Thoracic aorta endothelial cell (primary cell): ENCODE results near the gene PPM1F. TPM values are rescaled to one million over a fixed set of nuclear protein-coding genes. Genes with fewer than 3 reads are reported as not detected.

Experiments
- total RNA-seq: library from RNA; depleted of rRNA; stranded (reverse); fragments of >200 nt; gene quantifications from 2 replicates; pipeline ENCODE4 v1.2.3, GENCODE V29; 2012

PPM1F gene, protein sequence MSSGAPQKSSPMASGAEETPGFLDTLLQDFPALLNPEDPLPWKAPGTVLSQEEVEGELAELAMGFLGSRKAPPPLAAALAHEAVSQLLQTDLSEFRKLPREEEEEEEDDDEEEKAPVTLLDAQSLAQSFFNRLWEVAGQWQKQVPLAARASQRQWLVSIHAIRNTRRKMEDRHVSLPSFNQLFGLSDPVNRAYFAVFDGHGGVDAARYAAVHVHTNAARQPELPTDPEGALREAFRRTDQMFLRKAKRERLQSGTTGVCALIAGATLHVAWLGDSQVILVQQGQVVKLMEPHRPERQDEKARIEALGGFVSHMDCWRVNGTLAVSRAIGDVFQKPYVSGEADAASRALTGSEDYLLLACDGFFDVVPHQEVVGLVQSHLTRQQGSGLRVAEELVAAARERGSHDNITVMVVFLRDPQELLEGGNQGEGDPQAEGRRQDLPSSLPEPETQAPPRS
- 142 and 172 TPM in 2 replicates for total RNA-seq

DNA sequence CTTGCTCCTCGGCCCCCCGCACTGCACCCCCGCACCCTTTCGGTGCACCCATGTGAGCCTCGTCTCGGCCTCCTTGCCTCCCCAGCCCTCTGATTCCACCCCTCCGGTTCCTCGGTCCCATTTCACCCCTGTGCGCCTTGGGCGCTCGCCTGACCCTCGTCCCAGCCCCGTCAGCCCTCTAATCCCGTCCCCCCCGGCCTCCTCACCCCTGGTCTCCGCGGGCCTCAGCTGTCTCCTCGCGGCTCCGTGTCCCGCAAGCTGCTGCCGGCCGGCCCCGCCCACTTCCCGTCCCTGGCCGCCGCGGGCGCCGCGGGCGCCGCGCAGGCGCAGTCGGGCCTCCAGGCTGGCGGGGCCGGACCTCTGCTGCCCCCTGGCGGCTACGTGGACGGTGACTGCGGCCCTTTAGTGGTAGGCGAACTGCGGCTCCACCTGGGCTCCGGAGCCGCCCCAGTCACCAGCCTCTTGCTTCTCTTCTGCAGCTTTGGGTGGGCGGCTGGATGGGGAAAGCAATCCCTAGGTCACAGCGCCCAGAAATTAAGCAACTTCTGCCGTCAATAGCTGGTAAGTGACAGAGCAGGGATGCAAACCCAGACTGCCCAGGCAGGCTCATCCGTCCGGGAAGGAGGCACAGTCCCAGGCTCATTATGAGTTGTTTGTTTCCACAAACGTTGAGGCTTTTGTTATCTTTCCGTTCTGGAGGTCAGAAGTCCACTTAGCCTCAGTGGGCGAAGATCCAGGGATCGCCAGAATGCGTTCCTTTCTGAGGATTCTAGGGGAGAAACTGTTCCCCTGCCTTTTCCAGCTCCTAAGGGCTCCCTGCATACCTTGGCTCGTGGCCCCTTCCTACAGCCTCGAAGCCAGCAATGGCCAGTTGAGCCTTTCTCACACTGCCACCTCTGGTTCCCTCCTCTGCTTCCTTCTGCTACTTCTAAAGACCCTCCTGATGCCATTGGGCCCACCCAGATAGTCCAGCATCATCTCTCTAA lies at the start of gene PPM1F:
PPM1F (minus strand) TSS at position 263 of the 986 bp plus-strand sequence. CDS start 6,800 bp downstream, outside the sequence.

DNA sequence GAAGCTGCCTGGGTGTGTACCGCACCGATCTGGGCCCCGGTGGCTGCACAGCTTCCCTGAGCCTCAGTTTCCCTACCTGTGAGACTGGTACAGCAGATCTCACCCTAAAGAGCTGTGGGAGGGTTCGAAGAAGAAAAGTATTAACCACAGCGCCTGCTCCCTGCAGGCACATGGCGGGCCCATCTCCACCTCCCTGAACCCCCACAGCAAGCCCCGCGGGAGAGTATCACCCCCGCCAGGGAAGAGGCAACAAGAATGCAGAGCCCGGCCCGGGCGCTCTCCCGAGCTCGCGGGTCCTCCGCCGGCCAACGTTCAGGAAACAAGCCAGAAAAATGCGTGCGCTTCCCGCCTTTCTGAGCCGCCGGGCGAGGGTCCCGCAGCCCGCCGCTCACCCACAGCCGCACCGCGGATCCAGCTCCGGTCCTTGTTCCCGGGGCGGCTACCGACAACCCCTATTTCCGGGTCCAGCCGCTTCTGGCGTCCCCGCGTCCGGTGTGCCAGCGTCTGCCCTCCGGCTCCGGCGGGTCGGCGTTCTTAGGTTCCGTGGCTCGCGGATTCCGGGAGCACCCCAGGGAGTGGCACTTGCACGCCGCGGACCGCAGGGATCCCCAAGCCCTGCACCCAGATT lies 29.8 kb upstream of the PPM1F start, which contains the start of gene TOP3B:
TOP3B (minus strand) TSS at position 450 of the 628 bp plus-strand sequence. CDS start 7,078 bp downstream, outside the sequence.

Other genes starting within 250 kb of the PPM1F start
- gene YPEL1, start 217.1 kb downstream of the PPM1F start, total RNA-seq = 2.3 and 2.6 TPM in 2 replicates
- 87.6 and 107 TPM in 2 replicates for gene MAPK1, start 85.2 kb downstream of the PPM1F start, total RNA-seq
- gene TOP3B, start 29.9 kb upstream of the PPM1F start, total RNA-seq = 40.0 and 42.6 TPM in 2 replicates